Glutamatergic neuron (in vitro differentiated cells): ENCODE measurements around the gene IQSEC3. TPM values are rescaled to one million over a fixed set of nuclear protein-coding genes. Genes with fewer than 3 reads are reported as not detected.

Experiments
- DNase-seq: peaks from one replicate; pipeline ENCODE4 v3.0.0; 2022
- H3K27ac Mint-ChIP-seq: one replicate; pipeline ENCODE4 v1.8.0; 2020; ENCODE audit warnings: mild to moderate bottlenecking, mixed read lengths, inconsistent platforms; ENCODE audit not compliant: unreplicated experiment
- H3K27me3 Mint-ChIP-seq: one replicate; pipeline ENCODE4 v1.8.0; 2020; ENCODE audit warnings: mild to moderate bottlenecking, moderate library complexity, mixed read lengths, inconsistent platforms; ENCODE audit not compliant: unreplicated experiment
- H3K36me3 Mint-ChIP-seq: one replicate; pipeline ENCODE4 v1.8.0; 2020; ENCODE audit warnings: mild to moderate bottlenecking, mixed read lengths, inconsistent platforms; ENCODE audit not compliant: unreplicated experiment
- H3K4me1 Mint-ChIP-seq: one replicate; pipeline ENCODE4 v1.8.0; 2020; ENCODE audit warnings: mild to moderate bottlenecking, low read depth, mixed read lengths, inconsistent platforms; ENCODE audit not compliant: unreplicated experiment
- H3K4me3 Mint-ChIP-seq: one replicate; pipeline ENCODE4 v1.8.0; 2020; ENCODE audit warnings: mild to moderate bottlenecking, mixed read lengths, inconsistent platforms; ENCODE audit not compliant: unreplicated experiment
- H3K9me3 Mint-ChIP-seq: one replicate; pipeline ENCODE4 v1.8.0; 2020; ENCODE audit warnings: mild to moderate bottlenecking, moderate library complexity, mixed read lengths, inconsistent platforms; ENCODE audit not compliant: unreplicated experiment
- CTCF ChIP-seq: fragments of 200-600 bp; sonication (generic); IDR thresholded peaks from one replicate; pipeline ENCODE4 v1.5.0; 2021; ENCODE audit not compliant: partially characterized antibody, unreplicated experiment
- total RNA-seq: library from RNA; stranded (reverse); fragmentation: NEBNext Ultra II Directional; extraction: Animal tissue kit (Norgen Biotek cat#: 25700); gene quantifications from one replicate; pipeline ENCODE4 v1.2.1, GENCODE V29; 2021; ENCODE audit not compliant: unreplicated experiment

The IQSEC3 gene
- total RNA-seq, 1 donor from 2014 or later = 41.4 TPM

DNA sequence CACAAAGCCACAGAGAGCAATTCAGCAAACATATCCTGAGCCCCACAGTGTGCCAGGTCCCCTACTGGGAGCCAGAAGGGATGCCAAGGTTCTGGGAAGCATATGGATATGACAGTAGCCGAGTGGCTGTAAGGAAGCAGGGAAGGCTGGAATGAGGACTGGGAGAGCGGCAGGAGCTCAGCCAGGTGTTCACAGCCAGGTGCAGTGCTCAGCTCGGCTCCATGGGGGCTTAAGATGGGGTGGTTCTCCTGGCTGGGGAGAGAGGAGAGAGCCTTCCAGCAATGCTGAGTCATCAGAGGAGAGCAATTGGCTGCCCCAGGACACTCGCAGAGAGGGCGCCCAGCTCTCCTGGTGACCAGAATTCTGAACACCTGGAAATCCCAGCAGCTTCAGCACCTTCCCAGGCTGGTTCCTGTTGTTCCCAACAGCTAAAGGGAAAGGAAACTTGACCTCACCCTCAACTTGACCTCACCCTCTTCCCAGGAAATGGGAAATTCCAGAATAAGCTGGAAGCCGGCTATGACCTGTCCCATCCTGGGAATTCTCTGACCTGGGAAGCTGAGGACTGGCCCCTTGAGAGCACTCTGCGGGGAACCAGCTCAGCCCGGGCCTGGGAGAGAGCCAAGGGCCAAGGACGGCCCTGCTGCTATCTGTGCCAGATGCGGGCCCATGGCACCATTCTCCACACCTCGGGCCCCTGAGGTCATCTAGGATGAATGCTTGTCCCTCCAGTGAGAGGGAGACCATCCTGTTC is 112.7 kb downstream of the IQSEC3 start:
- no peak for DNase-seq
- H3K4me3 Mint-ChIP-seq = no peak overlapping the region
- H3K27me3 Mint-ChIP-seq = peaks cover 21% of the 10 kb centered on the region
- peaks cover 19% of the 10 kb centered on the region for H3K9me3 Mint-ChIP-seq
- H3K4me1 Mint-ChIP-seq = peaks cover 42% of the 10 kb centered on the region
- H3K36me3 Mint-ChIP-seq = peaks cover 4% of the 10 kb centered on the region
- TF ChIP-seq CTCF = no peak
- peak overlapping the region; percentile 91 for H3K27ac Mint-ChIP-seq

DNA sequence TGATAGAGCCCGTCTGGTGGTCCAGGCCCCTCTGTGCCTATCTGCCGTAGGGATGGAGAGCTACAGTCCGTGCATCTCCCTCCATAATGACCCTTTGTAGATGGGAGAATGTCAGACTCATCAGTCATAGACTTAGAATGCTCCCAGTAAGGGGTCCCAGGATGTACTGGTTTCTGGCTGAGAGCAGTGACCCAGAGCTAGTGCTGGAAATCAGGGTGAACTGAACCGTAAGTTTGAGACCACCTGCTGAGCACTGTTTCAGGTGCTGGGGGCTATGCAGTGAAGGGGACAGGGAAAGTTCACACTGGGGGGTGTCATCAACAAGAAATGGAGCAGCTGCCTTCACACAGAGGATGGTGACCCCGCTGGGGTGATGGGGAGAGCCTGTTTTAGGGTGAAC is 113.3 kb downstream of the IQSEC3 start:
- Mint-ChIP-seq H3K36me3 (peaks cover 4% of the 10 kb centered on the region), H3K27ac (peak overlapping the region; percentile 7), H3K4me1 (peaks cover 44% of the 10 kb centered on the region), H3K4me3 (peak overlapping the region; percentile 35), H3K27me3 (peaks cover 21% of the 10 kb centered on the region), H3K9me3 (peaks cover 21% of the 10 kb centered on the region)
- no peak for DNase-seq
- no peak for TF ChIP-seq CTCF

DNA sequence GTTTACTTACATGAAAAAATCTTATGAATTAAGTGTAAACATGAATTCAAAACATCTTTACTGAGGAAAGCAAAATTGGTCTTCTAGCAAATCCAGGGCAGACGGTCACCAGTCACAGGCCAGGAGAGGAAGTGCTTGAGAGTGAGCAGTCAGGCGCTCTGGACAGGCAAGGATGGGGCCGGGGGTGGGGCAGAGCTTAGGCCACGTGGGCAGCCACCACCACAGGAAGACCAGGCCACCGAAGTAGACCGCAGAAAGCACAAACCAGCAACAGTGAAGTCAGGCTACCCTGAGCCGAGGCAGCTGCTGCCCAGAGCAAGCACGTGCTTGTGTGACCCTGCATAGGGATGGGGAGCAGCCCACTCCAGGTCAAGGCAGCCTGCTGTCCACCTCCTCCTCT is 113.9 kb downstream of the IQSEC3 start:
- H3K9me3 Mint-ChIP-seq = peaks cover 22% of the 10 kb centered on the region
- peaks cover 17% of the 10 kb centered on the region for H3K27me3 Mint-ChIP-seq
- no peak for TF ChIP-seq CTCF
- H3K4me3 Mint-ChIP-seq = peak overlapping the region; percentile 35
- H3K4me1 Mint-ChIP-seq = peaks cover 44% of the 10 kb centered on the region
- peaks cover 4% of the 10 kb centered on the region for H3K36me3 Mint-ChIP-seq
- DNase-seq = no peak
- peak overlapping the region; percentile 7 for H3K27ac Mint-ChIP-seq

DNA sequence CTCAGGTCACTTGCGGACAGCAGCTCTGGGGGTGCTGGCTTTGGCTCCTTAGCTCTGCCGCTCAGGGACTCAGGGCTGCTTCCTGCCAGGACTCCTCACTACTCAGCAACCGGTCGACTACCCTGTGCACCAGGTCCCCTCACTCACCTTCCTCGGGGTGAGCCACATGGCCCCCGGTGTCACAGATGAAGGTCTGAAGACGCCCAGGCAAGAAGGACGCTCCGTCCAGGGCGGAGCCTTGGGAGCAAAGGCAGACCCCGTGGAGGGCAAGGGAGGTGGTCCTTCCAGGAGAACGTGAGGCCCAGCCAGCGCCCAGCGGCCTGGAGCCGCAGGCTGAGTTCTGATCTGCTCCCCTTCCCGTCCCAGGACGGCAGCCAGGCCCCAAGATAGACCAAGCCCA is 115.4 kb downstream of the IQSEC3 start:
- no peak for DNase-seq
- H3K36me3 Mint-ChIP-seq = peaks cover 4% of the 10 kb centered on the region
- H3K27me3 Mint-ChIP-seq = peaks cover 11% of the 10 kb centered on the region
- no peak overlapping the region for H3K27ac Mint-ChIP-seq
- TF ChIP-seq CTCF = no peak
- peaks cover 17% of the 10 kb centered on the region for H3K9me3 Mint-ChIP-seq
- H3K4me1 Mint-ChIP-seq = peaks cover 44% of the 10 kb centered on the region
- no peak overlapping the region for H3K4me3 Mint-ChIP-seq

- H3K9me3 Mint-ChIP-seq = peaks cover 17% of the 10 kb centered on the region
- H3K27me3 Mint-ChIP-seq = peaks cover 11% of the 10 kb centered on the region
- no peak for TF ChIP-seq CTCF
- no peak overlapping the region for H3K27ac Mint-ChIP-seq
- peaks cover 47% of the 10 kb centered on the region for H3K4me1 Mint-ChIP-seq
- no peak for DNase-seq
- no peak overlapping the region for H3K4me3 Mint-ChIP-seq
- peaks cover 8% of the 10 kb centered on the region for H3K36me3 Mint-ChIP-seq
These were observed 115.9 kb downstream of the IQSEC3 start for GRCh38 chr12:182381-182892.
